Effector CD4-positive, alpha-beta T cell (primary cell): ENCODE data around the gene ZC2HC1C.
"Not testable (repeated sequence)": the region's sequence is repeated elsewhere in the genome, so short reads cannot be mapped to it uniquely, and the experiment has no call there.

ENCODE experiments used
- DNase-seq: peaks from one replicate; pipeline ENCODE4 v3.0.0-alpha.2; 2020

ZC2HC1C gene

DNA sequence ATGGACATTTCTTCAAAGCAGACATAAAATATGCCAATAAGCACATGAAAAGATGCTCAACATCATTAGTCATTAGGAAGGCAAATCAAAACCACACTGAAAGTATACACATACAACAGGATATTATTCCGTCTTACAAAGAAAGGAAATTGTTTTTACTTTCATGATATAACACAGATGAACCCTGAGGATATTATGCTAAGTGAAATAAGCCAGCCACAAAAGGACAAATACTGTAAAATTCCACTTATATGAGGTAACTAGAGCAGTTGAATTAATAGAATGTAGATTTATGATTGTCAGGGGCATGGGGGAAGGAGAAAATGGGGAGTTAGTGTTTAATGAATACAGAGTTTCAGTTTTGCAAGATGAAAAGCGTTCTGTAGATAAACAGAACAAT lies 9.8 kb upstream of the ZC2HC1C start:
- DNase-seq = no peak

DNA sequence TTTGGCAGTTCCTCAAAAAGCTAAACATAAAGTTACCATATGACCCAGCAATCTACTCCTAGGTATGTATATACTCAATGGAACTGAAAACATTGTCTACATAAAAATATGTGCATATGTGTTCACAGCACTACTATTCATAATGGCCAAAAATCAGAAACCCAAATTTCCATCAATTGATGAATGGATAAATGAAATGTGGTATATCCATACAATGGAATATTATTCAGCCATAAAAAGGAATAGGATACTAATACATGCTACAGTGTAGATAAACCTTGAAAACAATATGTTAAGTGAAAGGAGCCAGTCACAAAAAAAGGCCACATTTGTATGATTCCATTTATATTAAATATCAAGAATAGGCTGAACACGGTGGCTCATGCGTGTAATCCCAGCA lies 9.0 kb upstream of the ZC2HC1C start:
- no peak for DNase-seq

DNA sequence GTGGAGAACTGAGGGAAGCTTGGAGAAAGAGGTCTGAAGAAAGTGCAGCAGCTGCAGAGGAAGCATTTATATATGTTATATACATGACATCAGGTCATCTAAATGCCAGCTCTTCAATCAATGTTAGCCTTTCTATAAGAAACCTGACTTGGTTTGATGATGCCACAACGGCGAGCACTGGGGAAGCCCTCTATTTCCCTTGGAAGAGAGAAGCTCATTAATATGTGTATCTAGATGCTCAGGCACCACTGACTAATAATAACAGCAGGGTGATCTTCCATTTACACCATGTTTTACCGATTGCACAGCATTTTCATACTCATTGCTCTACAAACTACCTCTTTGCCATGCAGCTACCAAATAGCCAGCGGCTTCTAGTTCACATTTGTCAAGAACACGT lies 6.4 kb upstream of the ZC2HC1C start:
- no peak for DNase-seq

DNA sequence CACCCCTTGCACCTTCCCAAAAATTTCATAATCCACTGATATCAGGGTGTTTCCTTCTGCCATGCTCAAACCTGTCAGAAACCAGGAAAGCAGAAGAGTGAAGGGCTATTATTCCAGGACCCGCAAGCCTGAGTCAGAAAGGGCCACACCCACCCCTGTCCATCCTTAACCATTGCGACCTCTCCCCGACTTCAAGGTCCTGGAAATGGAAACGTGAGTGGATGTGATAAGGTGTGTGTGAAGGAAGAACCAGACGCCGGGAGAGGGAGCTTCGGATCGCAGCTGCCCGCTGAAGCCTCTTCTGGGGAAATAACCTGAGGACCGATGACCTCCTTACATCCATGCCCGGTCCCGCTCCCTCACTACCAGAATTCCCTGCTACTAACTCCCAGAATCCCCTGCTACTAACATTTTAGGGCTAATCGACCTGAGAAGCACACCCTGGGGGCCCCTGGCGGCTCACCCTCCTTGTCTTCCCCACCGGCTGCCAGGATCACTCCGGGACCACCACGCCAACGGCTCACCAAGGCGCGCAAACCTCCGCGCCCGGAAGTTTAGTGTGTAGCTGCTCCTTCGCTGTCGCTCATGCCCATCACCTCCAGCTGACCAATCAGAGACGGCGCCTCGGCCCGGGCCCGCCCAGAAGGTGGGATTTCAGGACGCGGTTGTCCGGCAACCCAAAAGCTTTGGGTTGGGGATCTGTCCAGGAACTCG lies 5.8 kb upstream of the ZC2HC1C start, which contains the start of gene ACYP1:
Gene ACYP1, minus strand, starts transcription at position 534 of the 714 bp plus-strand sequence. Its CDS starts 471 bp downstream, at position 63.
- peak; percentile 83 for DNase-seq

DNA sequence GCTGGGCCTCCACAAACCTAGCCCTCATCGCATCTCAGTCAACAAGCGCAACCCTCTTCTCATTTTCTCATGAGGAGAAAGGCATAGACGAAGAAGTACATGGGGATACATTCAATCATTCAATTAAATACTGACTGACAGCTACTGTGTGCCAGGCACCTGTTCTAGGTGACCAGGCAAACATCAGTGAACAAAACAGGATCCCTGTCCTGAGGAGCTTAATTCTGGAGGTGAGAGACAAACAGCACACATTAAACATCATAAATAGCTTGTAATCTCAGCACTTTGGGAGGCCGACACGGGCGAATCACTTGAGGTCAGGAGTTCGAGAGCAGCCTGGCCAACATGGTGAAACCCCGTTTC lies 5.3 kb upstream of the ZC2HC1C start:
- no peak for DNase-seq

DNA sequence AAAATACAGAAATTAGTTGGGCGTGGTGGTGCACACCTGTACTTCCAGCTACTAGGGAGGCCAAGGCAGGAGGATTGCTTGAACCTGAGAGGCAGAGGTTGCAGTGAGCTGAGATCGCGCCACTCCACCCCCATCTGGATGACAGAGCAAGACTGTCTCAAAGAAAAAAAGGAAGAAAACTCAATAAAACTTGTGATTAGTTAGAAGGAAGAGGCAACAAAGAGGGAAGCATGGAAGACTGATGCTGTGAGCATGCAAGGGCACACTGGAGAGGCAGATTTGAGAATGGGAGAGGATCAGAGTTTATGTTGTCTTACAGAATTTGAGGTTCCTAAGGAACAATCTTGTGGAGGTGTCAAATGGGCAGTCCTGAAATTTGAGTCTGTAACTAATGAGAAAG lies 2.8 kb upstream of the ZC2HC1C start:
- no peak for DNase-seq

DNA sequence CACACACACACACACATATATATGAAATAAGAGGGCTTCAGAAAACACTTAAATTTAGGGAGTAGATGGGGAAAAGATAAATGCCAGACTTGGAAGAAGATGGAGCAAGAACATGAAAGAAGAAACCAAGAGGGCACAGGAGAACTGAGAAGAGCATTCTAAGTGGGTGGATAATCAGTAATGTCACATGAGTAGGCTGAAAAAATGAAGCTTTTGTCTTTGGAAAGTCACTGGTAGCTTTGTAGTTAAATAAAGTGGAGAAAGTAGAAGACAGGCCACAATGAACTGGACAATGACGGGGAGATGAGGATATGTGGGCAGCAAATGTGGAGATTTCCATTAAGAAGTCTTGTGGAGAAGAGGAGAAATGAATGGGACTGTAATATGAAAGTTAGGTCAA lies 2.2 kb upstream of the ZC2HC1C start:
- DNase-seq = no peak

DNA sequence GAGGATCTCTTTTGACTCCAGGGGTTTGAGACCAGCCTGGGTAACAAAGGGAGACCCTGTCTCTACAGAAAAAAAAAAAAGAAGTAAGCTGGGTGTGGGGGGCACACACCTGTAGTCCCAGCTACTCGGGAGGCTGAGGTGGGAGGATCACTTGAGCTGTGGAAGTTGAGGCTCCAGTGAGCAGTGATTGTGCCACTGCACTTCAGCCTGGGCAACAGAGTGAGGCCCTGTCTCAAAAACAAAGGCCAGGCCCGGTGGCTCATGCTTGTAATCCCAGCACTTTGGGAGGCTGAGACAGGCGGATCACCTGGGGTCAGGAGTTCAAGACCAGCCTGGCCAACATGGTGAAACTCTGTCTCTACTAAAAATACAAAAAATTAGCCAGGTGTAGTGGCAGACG lies 1.7 kb upstream of the ZC2HC1C start:
- not testable (repeated sequence) for DNase-seq

DNA sequence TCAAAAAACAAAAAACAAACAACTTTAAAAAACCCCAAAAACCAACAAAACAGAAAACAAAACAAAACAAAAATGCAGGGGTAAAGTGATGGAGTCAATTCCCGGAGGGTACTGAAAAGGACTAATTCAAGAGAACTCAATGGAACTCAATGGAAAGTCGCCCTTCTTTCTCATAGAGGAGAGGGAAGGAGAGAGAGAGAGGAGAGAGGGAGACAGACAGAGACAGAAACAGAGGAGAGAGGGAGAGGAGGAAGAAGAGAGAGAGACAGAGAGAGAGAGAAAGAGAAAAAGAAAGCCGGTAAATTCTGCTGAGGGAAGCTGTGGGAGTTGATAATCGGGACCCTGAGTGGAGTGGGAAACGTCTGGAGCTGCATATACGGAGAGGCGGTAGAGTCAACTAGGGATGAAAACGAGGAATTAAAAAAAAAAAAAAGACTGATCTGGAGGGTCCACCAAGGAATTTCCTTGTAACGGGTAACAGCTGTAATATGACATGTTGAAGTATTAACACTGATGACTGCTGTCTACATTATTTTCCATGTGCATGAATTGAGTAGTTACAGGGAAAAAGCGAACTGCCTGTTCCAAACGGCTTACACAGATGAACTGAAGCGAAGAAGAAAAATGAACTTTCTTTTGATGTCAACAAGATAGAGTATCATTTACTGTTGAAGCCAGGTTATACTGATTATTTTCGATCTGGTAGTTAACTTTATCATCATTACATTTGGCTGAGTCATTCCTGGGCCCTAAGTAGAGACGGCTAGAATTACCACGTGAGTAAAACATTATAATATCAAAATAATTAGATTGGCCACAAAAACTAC lies 934 bp upstream of the ZC2HC1C start:
- no peak for DNase-seq

DNA sequence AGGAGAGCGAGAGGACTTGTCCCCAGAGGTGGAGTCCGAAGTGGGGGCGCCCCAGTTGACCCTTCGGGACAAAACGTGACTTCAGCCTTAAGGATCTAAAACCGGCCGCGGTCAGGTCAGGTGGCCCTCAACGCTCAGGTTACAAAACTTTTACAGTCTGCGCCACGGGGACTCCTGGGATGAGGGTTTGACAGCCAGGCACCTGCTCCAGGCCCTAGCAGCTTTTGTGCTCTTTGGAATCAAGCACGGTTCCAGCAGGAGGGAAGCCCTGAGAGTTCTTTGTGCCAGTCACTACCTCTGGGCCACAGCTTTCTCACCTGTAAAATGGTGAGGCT lies 337 bp downstream of the ZC2HC1C start:
- DNase-seq = no peak

DNA sequence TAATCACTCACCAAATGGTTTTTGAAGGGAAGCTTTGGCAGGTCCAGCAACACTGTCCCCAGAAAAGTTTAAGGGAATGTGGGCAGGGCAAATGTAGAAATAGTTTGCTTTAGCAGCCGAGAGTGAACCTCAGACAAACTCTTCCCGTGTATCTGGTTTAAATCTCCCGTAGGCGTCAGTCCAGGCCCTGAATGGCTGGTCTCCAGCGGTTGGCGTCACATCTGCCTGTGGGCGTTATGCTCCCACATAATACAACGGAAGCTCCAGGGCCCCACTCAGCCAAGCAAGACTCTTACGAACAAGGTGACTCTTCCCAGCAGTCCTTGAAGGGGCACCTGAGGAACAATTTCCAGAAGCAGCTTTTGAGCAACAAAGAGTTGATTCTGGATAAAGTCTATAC lies 942 bp downstream of the ZC2HC1C start:
- DNase-seq = no peak

DNA sequence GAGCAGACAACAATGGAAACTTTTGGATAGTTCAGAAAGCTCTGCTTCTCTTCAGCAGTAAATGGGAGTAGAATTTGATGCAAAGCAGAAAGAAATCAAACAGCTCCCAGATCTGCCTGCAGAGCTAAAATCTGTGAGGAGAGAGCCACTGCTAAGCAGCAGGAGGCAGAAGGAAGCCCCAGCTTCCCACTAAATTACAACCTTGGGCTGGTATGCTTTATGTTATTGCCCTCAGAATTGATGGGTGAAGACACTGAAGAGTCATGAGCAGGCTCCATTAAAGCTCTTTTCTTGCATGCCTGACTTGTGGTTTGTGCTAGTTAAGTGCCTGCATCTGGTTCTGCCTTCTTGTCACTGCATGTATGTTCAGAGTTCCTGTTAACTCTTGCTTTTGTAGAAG lies 8.4 kb downstream of the ZC2HC1C start:
- no peak for DNase-seq

DNA sequence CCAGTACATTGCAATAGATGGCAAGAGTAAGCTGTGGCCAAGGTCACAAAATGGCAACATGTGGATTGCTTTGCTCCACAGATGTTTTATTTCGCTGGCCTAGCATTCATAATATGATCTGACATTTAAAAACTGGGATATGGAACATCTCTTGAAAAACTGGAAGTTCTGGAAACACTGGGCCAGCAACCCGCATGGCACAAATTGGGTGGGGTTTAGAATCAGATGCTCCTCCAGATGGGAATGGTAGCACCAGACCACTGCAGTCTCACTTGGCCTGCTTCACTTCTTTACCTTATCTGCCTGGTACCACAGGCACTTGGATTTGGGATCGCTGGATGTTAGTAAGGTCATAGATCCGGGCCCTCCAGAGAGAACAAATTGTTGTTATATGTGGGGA lies 10.1 kb downstream of the ZC2HC1C start:
- DNase-seq = no peak

DNA sequence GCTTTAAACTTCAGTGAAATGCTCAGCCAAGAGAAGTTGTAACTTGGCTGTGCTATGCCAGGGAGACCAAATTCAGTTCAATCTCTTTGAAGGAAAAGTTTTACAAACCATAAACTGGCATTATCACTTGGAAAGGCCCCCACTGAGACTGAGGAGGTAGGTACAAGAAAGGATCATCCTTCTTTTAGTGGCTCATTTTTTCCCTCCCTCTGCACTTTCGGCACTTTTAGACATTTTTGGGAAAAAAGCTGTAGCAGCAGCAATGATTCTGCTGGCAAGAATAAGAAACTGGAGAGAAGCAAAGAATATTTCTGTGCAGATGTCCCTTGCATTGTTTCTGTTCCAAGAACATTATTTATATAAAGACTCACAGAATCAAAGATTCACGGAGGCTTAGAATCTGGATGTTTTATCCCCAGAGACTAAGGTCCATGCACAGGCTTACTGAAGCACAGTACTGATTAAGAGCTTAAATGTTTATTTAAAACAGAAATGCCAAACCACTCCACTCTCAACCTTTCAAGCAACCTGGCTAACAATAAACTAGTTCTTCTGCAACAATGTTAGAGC lies 12.3 kb downstream of the ZC2HC1C start:
- DNase-seq = no peak

DNA sequence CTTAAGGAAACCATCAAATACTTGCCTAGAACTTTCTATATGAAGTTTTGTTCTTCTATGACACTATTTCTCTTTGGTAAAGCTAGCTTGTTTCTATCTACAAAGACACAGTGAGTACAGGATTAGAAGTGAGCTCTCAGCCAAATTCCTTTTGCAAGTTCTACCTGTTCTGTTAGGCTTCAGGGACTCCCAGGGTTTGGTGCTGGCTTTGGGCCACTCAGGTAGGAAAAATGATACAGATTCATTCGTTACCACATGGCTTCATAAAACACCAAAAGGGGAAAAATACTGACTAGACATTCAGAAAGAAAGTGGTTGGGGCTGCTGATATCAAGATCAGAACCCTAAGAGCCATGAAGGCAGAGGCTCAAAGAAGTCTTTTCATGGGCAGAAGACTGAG lies 13.8 kb downstream of the ZC2HC1C start:
- no peak for DNase-seq

DNA sequence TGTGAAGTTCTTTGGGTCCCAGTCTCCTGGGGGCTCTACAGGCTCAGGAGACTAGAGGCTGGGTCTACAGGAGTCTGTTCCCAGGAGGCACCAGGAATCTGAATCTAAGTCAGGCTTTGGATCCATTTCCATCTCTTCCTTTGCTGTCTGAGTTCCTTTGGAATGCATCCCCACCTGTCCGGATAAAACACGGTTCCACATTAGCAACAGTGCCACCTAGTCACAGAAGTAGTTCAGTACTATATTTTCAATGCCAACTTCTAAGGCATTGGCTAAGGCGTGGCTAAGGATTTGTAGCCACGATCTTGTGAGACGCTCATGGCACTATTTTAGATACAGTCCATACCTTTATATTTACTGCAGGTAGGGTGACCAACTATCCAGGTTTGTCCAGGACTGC lies 15.1 kb downstream of the ZC2HC1C start:
- no peak for DNase-seq

DNA sequence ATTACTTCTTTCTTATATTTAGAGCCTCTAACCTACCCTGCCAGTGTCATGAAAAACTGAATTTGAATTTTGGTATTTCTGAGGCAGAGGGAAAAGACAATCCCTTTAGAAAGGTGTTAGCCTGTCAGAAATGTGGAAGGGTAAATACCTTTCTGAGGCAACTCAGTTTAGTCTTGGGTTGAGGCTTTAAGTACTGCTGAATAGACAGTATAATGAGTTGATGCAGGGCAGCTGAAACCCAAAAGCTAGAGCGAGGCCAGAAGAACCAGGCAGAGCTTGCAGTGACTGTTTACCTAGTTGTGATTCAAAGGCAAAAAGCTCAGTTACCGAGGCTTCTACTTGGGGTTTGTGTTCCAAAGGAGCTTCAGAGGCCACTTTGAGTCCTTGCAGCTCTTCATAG lies 18.7 kb downstream of the ZC2HC1C start:
- DNase-seq = no peak

DNA sequence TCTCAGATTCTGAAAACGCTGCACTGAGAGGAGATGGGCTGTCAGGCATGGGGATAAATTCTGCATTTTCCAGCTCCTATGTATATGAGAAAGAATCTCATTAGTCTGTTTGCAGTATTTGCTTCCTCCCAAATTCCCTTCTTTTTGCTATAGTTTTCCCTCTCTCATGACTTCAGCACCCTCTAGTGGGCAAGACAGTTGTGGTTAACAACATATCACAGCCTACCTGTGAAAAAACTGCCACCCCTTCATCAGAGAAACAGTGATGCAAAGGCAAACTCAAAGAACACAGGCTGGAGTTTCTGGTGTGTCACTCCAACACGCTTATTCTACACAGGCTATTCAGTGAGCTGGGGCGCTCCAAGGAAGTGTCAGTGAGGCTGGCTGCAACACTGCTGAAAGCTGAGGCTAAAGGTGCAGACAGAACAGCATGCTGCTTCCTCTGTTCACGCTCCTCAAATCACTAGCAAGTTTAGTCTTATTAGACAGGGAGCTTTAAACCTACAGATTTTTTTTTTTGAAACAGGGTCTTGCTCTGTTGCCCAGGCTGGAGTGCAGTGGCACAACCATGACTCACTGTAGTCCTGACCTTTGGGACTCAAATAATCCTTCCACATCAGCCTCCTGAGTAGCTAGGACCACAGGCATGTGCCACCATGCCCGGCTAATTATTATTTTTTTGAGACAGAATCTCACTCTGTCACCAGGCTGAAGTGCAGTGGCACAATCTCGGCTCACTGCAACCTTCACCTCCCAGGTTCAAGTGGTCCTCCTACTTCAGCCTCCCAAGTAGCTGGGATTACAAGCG lies 19.3 kb downstream of the ZC2HC1C start:
- peak; percentile 32 for DNase-seq

DNA sequence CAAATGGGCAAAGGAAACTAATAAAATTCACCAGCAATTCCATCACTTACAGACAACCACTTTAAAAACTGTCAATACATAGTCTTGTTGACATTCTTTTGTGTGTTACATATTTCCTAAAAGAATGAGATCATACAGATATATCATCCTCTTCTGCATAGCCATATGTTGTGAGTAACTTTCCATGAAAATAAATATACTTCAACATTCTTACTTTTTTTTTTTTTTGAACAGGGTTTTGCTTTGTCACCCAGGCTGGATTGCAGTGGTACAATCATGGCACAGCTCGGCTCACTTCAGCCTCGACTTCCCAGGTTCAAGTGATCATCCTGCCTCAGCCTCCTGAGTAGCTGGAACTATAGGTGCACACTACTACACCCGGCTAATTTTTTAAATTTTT lies 20.9 kb downstream of the ZC2HC1C start:
- no peak for DNase-seq

DNA sequence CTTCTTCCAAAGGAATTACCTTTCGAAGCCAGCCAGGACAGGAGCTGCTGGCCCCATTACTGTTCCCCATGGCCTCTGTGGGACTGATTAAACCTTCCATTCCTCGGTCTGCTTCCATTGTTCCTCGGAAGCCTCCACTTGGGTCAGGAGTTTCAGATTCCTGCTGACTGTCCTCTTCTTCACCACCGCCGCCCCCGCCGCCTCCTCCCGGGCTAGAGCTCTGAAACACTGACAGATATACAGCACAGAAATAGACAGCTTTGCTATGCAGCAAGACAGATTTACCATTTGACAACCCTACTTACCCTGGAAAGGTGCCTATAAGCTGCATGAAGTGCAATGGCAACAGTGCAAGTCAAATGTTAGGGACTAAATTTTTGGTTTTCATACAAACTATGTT lies 21.8 kb downstream of the ZC2HC1C start:
- no peak for DNase-seq

DNA sequence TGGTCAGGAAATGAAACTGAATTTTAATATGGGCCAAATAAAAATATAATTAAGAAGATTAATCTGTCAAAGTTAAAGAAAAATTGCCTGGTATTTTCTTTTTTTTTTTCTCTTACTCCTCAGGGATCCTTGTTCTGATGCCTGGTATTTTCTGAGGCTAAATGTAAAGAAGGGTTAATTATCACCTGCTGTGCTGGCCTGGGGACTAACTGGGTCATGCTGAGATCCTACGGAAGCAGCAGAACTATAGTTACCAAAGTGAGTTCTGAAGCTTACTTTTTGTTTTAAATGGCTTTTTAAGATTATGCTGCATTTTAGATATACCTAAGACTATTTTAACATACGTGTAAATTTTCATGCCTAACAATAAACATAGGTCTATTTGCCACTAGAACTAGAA lies 23.3 kb downstream of the ZC2HC1C start:
- DNase-seq = no peak

DNA sequence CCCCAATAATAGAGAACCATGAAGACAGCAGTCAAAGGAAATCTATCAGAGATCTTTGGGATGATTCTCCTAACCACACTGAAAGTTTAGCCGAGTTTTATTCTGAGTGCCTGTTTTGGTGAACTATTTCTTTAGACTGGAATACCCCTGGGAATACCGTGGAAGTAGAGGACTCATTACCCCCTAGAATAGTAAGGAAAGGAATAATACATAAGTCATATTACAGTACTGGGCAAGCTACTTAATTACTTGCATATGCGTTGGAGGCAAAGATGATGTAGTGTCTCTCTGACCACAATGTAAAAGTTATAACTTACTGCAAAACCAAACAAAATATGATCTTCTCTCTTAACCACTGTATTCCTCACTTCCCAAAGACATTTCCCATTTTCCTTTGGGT lies 25.5 kb downstream of the ZC2HC1C start:
- no peak for DNase-seq

DNA sequence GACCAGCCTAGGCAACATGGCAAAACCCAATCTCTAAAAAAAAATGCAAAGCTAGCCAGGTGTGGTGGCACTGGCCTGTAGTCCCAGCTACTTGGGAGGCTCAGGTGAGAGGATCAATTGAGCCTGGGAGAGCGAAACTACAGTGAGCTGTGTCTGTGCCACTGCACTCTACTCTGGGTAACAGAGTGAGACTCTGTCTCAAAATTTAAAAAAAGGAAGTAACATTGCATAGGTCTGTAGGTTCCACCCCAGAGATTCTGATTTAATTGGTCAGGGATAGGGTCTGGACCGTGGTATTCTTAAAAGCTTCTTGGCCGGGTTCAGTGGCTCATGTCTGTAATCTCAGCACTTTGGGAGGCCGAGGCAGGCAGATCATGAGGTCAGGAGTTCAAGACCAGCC lies 26.2 kb downstream of the ZC2HC1C start:
- no peak for DNase-seq
